ENCODE measurements around the gene LACTB.

The LACTB gene

DNA sequence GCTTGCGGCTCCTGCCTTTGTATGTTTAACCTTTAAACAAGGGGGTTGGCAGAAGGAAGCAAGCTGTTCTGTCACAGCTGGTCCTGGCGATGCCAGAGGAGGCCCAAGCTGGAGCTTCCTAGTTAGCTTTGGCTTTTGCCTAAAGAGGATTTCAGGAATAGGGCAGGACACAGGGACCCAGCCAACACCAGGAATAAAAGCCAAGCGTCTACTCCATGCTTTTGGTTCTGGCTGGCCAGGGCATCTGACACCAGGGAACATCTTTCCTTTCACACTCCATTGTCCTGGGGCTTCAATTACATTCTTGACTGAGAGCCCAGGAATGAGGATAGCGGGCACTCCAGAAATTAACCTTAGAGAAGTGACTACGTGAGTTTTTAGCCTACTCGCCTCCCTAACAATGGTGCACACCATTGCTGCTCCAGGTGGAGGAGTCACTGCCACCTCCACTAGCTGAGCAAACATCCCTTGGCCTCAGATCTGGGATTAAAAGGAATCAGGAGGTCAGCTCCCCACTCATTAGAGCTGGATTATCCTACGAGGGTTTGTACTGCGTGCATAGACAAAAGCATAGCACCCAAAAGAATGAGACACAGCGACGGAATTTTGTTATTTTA, 40.9 kb upstream of the LACTB start:
- no peak overlapping the region for H3K4me3 ChIP-seq (ENCODE audit: low read depth, low read length)
- H3K9ac ChIP-seq (ENCODE audit: low read depth, low read length): no peak overlapping the region
- H3K9me3 ChIP-seq (ENCODE audit: control insufficient read depth, insufficient read depth, low read length): no peaks in the 10 kb centered on the region
- H3K4me1 ChIP-seq (ENCODE audit: control insufficient read depth, insufficient read depth, low read length): peaks cover 47% of the 10 kb centered on the region
- no peaks in the 10 kb centered on the region for H3K36me3 ChIP-seq (ENCODE audit: control insufficient read depth, insufficient read depth, low read length)
- H3K27me3 ChIP-seq (ENCODE audit: control insufficient read depth, insufficient read depth, low read length): no peaks in the 10 kb centered on the region

DNA sequence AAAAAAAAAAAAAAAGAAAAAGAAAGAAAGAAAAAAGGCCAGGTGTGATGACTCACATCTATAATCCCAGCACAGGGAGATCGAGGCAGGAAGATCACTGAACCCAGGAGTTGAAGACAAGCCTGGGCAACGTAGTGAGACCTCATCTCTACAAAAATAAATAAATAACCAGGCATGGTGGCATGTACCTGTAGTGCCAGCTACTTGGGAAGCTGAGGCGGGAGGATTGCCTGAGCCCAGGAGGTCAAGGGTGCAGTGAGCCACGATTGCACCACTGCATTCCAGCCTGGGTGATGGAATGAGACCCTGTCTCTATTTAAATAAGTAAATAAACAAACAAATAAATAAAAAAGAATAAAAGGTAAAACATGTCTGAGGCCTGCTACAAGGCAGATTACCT, 39.3 kb upstream of the LACTB start:
- Histone ChIP-seq H3K36me3 (ENCODE audit: control insufficient read depth, insufficient read depth, low read length) (no peaks in the 10 kb centered on the region), H3K9ac (ENCODE audit: low read depth, low read length) (peak overlapping the region; percentile 38), H3K4me1 (ENCODE audit: control insufficient read depth, insufficient read depth, low read length) (peaks cover 38% of the 10 kb centered on the region), H3K9me3 (ENCODE audit: control insufficient read depth, insufficient read depth, low read length) (no peaks in the 10 kb centered on the region), H3K4me3 (ENCODE audit: low read depth, low read length) (no peak overlapping the region), H3K27me3 (ENCODE audit: control insufficient read depth, insufficient read depth, low read length) (no peaks in the 10 kb centered on the region)

DNA sequence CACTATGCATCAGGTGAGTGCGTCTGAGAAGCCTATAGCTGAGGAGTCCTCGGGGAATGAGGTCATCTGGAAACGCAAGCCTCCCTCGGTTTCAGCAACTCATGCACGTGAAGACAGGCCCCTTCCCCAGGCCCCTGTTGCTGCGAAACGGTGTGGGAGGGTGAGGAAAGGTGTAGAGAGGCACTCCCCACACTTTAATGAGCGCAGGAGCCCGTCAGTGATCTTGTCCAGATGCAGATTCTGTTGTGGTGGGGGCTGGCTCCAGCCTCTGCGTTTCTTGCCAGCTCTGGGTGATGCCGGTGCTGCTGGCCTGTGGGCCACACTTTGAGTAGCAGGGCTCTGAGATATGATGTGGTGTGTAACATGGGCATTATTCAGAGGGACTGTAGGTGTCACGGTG, 38.6 kb upstream of the LACTB start:
- no peaks in the 10 kb centered on the region for H3K27me3 ChIP-seq (ENCODE audit: control insufficient read depth, insufficient read depth, low read length)
- H3K36me3 ChIP-seq (ENCODE audit: control insufficient read depth, insufficient read depth, low read length): no peaks in the 10 kb centered on the region
- H3K4me1 ChIP-seq (ENCODE audit: control insufficient read depth, insufficient read depth, low read length): peaks cover 33% of the 10 kb centered on the region
- H3K4me3 ChIP-seq (ENCODE audit: low read depth, low read length): no peak overlapping the region
- H3K9me3 ChIP-seq (ENCODE audit: control insufficient read depth, insufficient read depth, low read length): no peaks in the 10 kb centered on the region
- peak overlapping the region; percentile 3 for H3K9ac ChIP-seq (ENCODE audit: low read depth, low read length)

DNA sequence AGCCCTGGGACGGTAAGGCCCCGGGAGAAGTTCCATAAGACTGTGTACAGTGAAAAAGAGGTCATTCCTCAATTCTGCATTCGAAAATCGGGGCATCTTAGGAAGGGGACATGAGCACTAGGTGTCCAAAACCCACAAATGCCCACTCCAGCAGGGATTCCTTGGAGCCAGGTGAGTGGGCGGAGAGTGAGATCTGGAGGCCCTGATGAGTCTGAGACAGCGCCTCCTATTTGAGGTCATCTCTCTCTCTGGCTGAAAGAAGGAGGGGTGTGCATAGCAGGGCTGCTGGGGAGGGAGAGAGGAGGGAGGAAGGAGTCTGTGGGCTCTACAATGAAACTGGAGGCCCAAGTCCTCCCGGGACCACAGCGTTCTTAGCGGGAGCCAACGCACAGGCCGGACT, 38.1 kb upstream of the LACTB start:
- Histone ChIP-seq H3K27me3 (ENCODE audit: control insufficient read depth, insufficient read depth, low read length) (no peaks in the 10 kb centered on the region), H3K4me3 (ENCODE audit: low read depth, low read length) (no peak overlapping the region), H3K9ac (ENCODE audit: low read depth, low read length) (peak overlapping the region; percentile 28), H3K36me3 (ENCODE audit: control insufficient read depth, insufficient read depth, low read length) (no peaks in the 10 kb centered on the region), H3K4me1 (ENCODE audit: control insufficient read depth, insufficient read depth, low read length) (peaks cover 33% of the 10 kb centered on the region), H3K9me3 (ENCODE audit: control insufficient read depth, insufficient read depth, low read length) (no peaks in the 10 kb centered on the region)

DNA sequence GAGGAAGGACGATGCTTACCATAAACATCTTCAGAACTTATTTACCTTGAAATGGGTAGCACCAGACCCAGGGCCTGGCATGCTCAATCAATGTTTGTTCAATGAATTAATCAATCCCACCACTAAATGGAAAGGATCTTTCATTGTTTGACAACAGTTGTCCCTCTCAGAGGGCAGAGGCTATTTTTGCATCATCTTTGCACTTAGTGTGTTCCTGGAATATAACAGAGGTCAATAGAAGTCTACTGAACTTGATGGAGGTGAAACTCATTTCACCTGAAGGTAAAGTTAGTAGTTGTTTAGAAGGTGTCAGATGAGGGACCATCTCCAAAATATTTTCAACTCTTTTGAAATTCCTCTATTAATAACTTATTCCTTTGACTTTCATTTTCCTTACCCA, 36.9 kb upstream of the LACTB start:
- Histone ChIP-seq H3K4me1 (ENCODE audit: control insufficient read depth, insufficient read depth, low read length) (peaks cover 38% of the 10 kb centered on the region), H3K4me3 (ENCODE audit: low read depth, low read length) (no peak overlapping the region)

DNA sequence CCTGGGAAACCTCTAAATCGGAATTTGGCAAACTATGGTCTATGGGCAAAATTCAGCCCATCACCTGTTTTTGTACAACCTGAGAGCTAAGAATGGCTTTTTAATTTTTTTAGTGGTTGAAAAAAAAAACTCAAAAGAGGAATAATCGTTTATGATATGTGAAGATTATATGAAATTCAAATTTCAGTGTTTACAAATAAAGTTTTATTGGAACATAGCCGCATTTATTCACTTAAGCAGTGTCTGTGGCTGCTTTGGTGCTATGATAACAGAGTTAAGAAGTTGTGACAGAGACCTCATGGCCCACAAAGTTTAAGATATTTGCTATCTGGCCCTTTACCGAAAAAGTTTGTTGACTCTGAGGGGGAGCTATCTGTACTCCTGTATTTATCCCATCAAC, 36.4 kb upstream of the LACTB start:
- no peaks in the 10 kb centered on the region for H3K9me3 ChIP-seq (ENCODE audit: control insufficient read depth, insufficient read depth, low read length)
- H3K36me3 ChIP-seq (ENCODE audit: control insufficient read depth, insufficient read depth, low read length): no peaks in the 10 kb centered on the region
- H3K9ac ChIP-seq (ENCODE audit: low read depth, low read length): no peak overlapping the region
- no peak overlapping the region for H3K4me3 ChIP-seq (ENCODE audit: low read depth, low read length)
- peaks cover 36% of the 10 kb centered on the region for H3K4me1 ChIP-seq (ENCODE audit: control insufficient read depth, insufficient read depth, low read length)
- no peaks in the 10 kb centered on the region for H3K27me3 ChIP-seq (ENCODE audit: control insufficient read depth, insufficient read depth, low read length)

More for the DNA sequence above, 36.9 kb upstream of the LACTB start:
- no peaks in the 10 kb centered on the region for H3K36me3 ChIP-seq (ENCODE audit: control insufficient read depth, insufficient read depth, low read length)
- no peaks in the 10 kb centered on the region for H3K9me3 ChIP-seq (ENCODE audit: control insufficient read depth, insufficient read depth, low read length)
- no peak overlapping the region for H3K9ac ChIP-seq (ENCODE audit: low read depth, low read length)
- H3K27me3 ChIP-seq (ENCODE audit: control insufficient read depth, insufficient read depth, low read length): no peaks in the 10 kb centered on the region

DNA sequence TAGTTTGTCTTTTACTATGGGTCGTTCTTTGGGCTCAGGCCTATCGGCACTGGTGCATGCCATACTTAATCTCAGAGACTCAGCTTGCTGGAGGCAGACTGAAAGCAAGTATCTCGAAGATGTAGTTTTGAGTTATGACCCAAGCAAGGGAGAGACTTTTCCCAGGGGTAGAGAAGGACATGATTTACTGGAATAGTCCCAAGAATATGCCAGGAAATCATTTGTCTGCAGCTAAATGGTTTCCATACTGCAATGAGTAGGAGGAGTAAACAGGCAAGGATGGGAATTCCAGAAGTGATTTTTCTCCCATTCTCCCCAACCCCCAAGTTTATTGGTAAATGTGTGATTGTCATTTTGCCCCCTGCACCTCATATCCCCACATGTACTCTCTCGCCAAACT, 35.4 kb upstream of the LACTB start:
- H3K9ac ChIP-seq (ENCODE audit: low read depth, low read length): no peak overlapping the region
- no peaks in the 10 kb centered on the region for H3K36me3 ChIP-seq (ENCODE audit: control insufficient read depth, insufficient read depth, low read length)
- no peaks in the 10 kb centered on the region for H3K9me3 ChIP-seq (ENCODE audit: control insufficient read depth, insufficient read depth, low read length)
- no peaks in the 10 kb centered on the region for H3K27me3 ChIP-seq (ENCODE audit: control insufficient read depth, insufficient read depth, low read length)
- H3K4me1 ChIP-seq (ENCODE audit: control insufficient read depth, insufficient read depth, low read length): peaks cover 36% of the 10 kb centered on the region
- no peak overlapping the region for H3K4me3 ChIP-seq (ENCODE audit: low read depth, low read length)

DNA sequence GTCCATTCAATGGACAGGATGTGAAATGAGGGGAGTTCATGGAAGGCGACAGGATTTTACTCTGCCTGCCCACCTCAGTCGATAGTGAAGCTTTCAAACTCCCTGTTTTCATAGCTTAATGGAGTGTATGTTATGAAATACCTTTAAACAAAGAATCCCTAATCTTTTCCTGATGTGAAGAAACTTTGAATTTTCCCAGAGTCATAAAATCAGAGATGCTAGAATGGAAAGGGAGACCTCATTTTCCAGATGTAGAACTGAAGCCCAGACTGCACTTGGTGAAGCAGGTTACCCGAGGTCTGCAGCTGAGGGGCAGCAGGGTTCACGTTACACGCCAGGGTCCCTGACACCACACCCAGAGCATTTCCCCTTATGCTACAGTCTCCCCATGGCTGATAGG, 34.7 kb upstream of the LACTB start:
- no peaks in the 10 kb centered on the region for H3K9me3 ChIP-seq (ENCODE audit: control insufficient read depth, insufficient read depth, low read length)
- peaks cover 32% of the 10 kb centered on the region for H3K4me1 ChIP-seq (ENCODE audit: control insufficient read depth, insufficient read depth, low read length)
- H3K9ac ChIP-seq (ENCODE audit: low read depth, low read length): no peak overlapping the region
- H3K36me3 ChIP-seq (ENCODE audit: control insufficient read depth, insufficient read depth, low read length): no peaks in the 10 kb centered on the region
- no peaks in the 10 kb centered on the region for H3K27me3 ChIP-seq (ENCODE audit: control insufficient read depth, insufficient read depth, low read length)
- no peak overlapping the region for H3K4me3 ChIP-seq (ENCODE audit: low read depth, low read length)

DNA sequence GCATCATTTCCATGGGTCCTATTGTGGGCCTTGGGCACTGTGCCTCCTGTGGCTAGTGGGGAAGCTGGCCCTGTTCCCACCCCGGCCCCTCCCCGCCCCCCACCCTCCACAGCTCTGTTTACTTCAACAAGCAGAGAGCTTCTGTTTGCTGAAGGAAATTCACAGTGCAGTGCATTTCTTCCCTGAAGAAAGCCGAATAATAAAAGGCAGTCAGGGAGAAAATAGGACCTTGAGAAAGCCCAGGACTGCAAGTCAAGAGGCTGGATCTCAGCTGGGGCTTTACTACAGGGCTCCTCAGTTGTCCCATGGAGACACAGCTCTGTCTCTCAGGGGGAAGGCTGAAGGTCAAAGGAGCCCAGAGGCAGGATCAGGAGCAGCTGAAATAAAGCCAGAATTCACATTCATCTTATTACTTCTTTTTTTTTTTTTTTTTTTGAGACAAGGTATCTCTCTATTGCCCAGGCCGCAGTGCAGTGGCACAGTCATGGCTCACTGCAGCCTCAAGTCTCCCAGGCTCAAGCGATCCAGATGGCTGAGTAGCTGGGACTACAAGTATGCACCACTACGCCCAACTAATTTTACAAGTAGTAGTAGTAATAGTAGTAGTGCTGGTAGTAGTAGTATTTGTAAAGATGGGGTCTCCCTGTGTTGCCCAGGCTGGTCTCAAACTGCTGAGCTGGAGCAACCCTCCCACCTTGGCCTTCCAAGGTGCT, 33.0 kb upstream of the LACTB start:
- no peak overlapping the region for H3K4me3 ChIP-seq (ENCODE audit: low read depth, low read length)
- H3K36me3 ChIP-seq (ENCODE audit: control insufficient read depth, insufficient read depth, low read length): no peaks in the 10 kb centered on the region
- H3K9ac ChIP-seq (ENCODE audit: low read depth, low read length): no peak overlapping the region
- H3K9me3 ChIP-seq (ENCODE audit: control insufficient read depth, insufficient read depth, low read length): no peaks in the 10 kb centered on the region
- peaks cover 24% of the 10 kb centered on the region for H3K4me1 ChIP-seq (ENCODE audit: control insufficient read depth, insufficient read depth, low read length)
- H3K27me3 ChIP-seq (ENCODE audit: control insufficient read depth, insufficient read depth, low read length): no peaks in the 10 kb centered on the region

DNA sequence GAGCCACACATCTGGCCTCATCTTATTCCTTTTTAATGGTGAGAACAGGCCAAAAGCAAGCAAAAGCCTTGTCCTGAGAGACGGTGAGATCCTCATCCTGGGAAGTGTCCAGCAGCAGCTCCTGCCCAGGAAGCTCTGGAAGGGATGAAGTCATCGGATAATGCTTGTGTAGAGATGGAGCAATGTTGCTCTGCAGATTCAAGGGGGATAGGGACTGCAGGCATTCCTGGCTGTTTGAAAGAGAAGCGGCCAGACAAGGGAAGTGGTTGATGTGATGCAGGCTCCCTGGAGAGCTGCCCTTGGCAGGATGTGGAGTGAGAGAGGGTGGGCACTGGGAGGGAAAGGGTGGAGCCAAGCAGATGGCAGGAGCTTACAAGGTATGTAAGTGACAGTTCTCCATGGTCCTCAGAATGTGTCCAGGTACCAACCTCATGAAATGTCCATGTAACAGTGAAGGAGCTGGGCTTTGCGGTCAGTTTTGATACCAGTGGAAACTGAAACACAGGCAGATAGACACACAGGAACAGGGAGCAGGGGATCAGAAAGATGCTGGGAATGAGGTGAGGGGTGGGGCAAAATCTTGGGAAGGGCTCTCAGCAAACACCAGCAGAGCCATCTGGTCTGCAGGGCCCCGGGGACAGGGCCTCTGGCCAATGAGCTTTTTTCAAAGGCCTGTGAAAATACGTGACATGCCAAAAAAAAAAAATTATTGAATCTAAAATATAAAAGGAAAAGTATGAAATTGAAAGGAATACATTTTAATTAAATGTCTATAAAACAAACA, 32.2 kb upstream of the LACTB start:
- Histone ChIP-seq H3K9me3 (ENCODE audit: control insufficient read depth, insufficient read depth, low read length) (no peaks in the 10 kb centered on the region), H3K4me1 (ENCODE audit: control insufficient read depth, insufficient read depth, low read length) (peaks cover 24% of the 10 kb centered on the region), H3K9ac (ENCODE audit: low read depth, low read length) (no peak overlapping the region), H3K4me3 (ENCODE audit: low read depth, low read length) (no peak overlapping the region), H3K27me3 (ENCODE audit: control insufficient read depth, insufficient read depth, low read length) (no peaks in the 10 kb centered on the region), H3K36me3 (ENCODE audit: control insufficient read depth, insufficient read depth, low read length) (no peaks in the 10 kb centered on the region)

DNA sequence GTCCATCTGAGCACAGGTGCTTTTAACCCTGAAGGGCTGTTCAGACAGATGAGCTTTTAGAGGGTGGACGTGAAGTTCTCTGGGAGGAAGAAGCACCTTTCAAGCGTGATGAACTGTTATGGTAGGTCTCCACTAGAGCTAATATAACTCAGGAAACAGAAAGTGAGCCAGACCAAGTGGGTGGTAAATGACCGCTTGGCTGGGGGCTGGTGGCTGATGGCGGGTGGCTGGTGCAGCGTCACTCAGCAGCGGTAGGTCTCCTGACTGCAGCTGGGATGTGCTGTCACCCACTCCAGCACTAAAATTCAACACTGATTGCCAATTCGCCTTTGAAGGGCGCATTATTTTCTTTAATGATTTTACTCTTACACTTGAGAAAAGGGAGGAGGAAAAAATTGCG, 31.2 kb upstream of the LACTB start:
- no peaks in the 10 kb centered on the region for H3K9me3 ChIP-seq (ENCODE audit: control insufficient read depth, insufficient read depth, low read length)
- no peak overlapping the region for H3K9ac ChIP-seq (ENCODE audit: low read depth, low read length)
- H3K27me3 ChIP-seq (ENCODE audit: control insufficient read depth, insufficient read depth, low read length): no peaks in the 10 kb centered on the region

DNA sequence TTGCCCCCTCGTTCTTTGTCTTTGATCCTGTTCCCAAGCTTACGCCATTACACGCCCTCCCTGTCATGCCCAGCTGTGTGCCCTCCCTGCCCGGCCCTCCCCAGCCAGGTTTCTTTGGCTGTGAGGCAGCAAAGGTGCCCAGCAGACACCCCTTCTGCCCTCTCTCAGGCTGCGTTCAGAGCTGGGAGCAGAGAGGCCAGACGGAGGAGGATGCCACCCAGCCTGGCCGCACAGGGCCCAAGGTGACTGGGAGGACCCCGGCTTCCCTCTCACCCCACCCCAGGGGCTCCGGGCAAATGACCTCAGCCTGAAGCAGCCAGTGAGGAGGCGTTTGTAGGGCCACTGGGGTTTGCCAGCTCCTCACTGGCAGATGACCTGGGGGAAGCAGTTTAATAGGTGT, 30.8 kb upstream of the LACTB start:
- Histone ChIP-seq H3K4me1 (ENCODE audit: control insufficient read depth, insufficient read depth, low read length) (peaks cover 24% of the 10 kb centered on the region), H3K4me3 (ENCODE audit: low read depth, low read length) (no peak overlapping the region), H3K9me3 (ENCODE audit: control insufficient read depth, insufficient read depth, low read length) (no peaks in the 10 kb centered on the region)

More for the DNA sequence above, 31.2 kb upstream of the LACTB start:
- H3K4me1 ChIP-seq (ENCODE audit: control insufficient read depth, insufficient read depth, low read length): peaks cover 24% of the 10 kb centered on the region
- no peaks in the 10 kb centered on the region for H3K36me3 ChIP-seq (ENCODE audit: control insufficient read depth, insufficient read depth, low read length)
- no peak overlapping the region for H3K4me3 ChIP-seq (ENCODE audit: low read depth, low read length)

More for the DNA sequence above, 30.8 kb upstream of the LACTB start:
- H3K36me3 ChIP-seq (ENCODE audit: control insufficient read depth, insufficient read depth, low read length): no peaks in the 10 kb centered on the region
- H3K27me3 ChIP-seq (ENCODE audit: control insufficient read depth, insufficient read depth, low read length): no peaks in the 10 kb centered on the region
- no peak overlapping the region for H3K9ac ChIP-seq (ENCODE audit: low read depth, low read length)
